H9 (cell line): ENCODE measurements around the gene UHRF1. TPM values are rescaled to one million over a fixed set of nuclear protein-coding genes. Genes with fewer than 3 reads are reported as not detected.

Experiments used
- DNase-seq: peaks from one replicate; pipeline ENCODE4 v3.0.0-alpha.2; 2017
- H2AFZ ChIP-seq: one replicate; pipeline ENCODE4 v1.6.1; 2013; ENCODE audit warnings: mild to moderate bottlenecking, low read length, control low read depth, moderate library complexity
- H2AK5ac ChIP-seq: 2 replicates; pipeline ENCODE4 v1.6.1; 2013; ENCODE audit warnings: low read length, control low read depth, mixed read lengths; ENCODE audit not compliant: insufficient read length
- H2BK120ac ChIP-seq: one replicate; pipeline ENCODE4 v1.6.1; 2013; ENCODE audit warnings: low read depth, mild to moderate bottlenecking, low read length, control low read depth, inconsistent platforms; ENCODE audit not compliant: poor library complexity, severe bottlenecking
- H2BK12ac ChIP-seq: 2 replicates; pipeline ENCODE4 v1.6.1; 2013; ENCODE audit warnings: low read length, control low read depth, mixed read lengths, low read depth; ENCODE audit not compliant: insufficient read length
- H2BK15ac ChIP-seq: 2 replicates; pipeline ENCODE4 v1.6.1; 2013; ENCODE audit warnings: low read depth, low read length, control low read depth
- H2BK20ac ChIP-seq: one replicate; pipeline ENCODE4 v1.6.1; 2013; ENCODE audit warnings: low read depth, mild to moderate bottlenecking, low read length, control low read depth, inconsistent platforms; ENCODE audit not compliant: poor library complexity, severe bottlenecking
- H2BK5ac ChIP-seq: 2 replicates; pipeline ENCODE4 v1.6.1; 2013; ENCODE audit warnings: low read length, control low read depth, mixed read lengths; ENCODE audit not compliant: insufficient read length
- H3K14ac ChIP-seq: 2 replicates; pipeline ENCODE4 v1.6.1; 2013; ENCODE audit warnings: low read length, control low read depth; ENCODE audit not compliant: insufficient read depth
- H3K18ac ChIP-seq: 2 replicates; pipeline ENCODE4 v1.6.1; 2013; ENCODE audit warnings: low read depth, mild to moderate bottlenecking, mixed read lengths, low read length, control low read depth; ENCODE audit not compliant: insufficient read length
- H3K23ac ChIP-seq: 2 replicates; pipeline ENCODE4 v1.6.1; 2013; ENCODE audit warnings: low read length, control low read depth, mixed read lengths, low read depth; ENCODE audit not compliant: insufficient read length
- H3K23me2 ChIP-seq: 2 replicates; pipeline ENCODE4 v1.6.1; 2013; ENCODE audit warnings: low read depth, mild to moderate bottlenecking, mixed read lengths, low read length, control low read depth; ENCODE audit not compliant: insufficient read length, poor library complexity, severe bottlenecking
- H3K27ac ChIP-seq: 2 replicates; pipeline ENCODE4 v1.5.1; 2013; ENCODE audit warnings: low read length, control low read depth, mixed read lengths, low read depth; ENCODE audit not compliant: insufficient read length
- H3K27me3 ChIP-seq: 2 replicates; pipeline ENCODE4 v1.6.1; 2013; ENCODE audit warnings: low read length, control low read depth, inconsistent platforms; ENCODE audit not compliant: insufficient read depth
- H3K4ac ChIP-seq: 2 replicates; pipeline ENCODE4 v1.6.1; 2013; ENCODE audit warnings: low read depth, mild to moderate bottlenecking, control low read depth, inconsistent platforms, low read length, moderate library complexity
- H3K4me1 ChIP-seq: 2 replicates; pipeline ENCODE4 v1.6.1; 2013; ENCODE audit warnings: low read length, control low read depth, inconsistent platforms; ENCODE audit not compliant: insufficient read depth
- H3K4me2 ChIP-seq: 2 replicates; pipeline ENCODE4 v1.6.1; 2013; ENCODE audit warnings: low read length, control low read depth, mixed read lengths; ENCODE audit not compliant: insufficient read length, insufficient read depth
- H3K56ac ChIP-seq: 2 replicates; pipeline ENCODE4 v1.6.1; 2013; ENCODE audit warnings: low read depth, mild to moderate bottlenecking, mixed read lengths, low read length, control low read depth; ENCODE audit not compliant: insufficient read length
- H3K79me1 ChIP-seq: 2 replicates; pipeline ENCODE4 v1.6.1; 2013; ENCODE audit warnings: low read depth, mild to moderate bottlenecking, moderate library complexity, low read length, control low read depth, inconsistent platforms; ENCODE audit not compliant: insufficient read depth, poor library complexity, severe bottlenecking
- H3K79me2 ChIP-seq: 2 replicates; pipeline ENCODE4 v1.6.1; 2013; ENCODE audit warnings: low read length, control low read depth, inconsistent platforms; ENCODE audit not compliant: insufficient read depth
- H3K9ac ChIP-seq: 2 replicates; pipeline ENCODE4 v1.6.1; 2013; ENCODE audit warnings: low read length, control low read depth, mixed read lengths; ENCODE audit not compliant: insufficient read length; ENCODE audit errors: extremely low read depth
- H3K9me3 ChIP-seq: one replicate; pipeline ENCODE4 v1.6.1; 2013; ENCODE audit warnings: low read depth, low read length, inconsistent platforms; ENCODE audit not compliant: control insufficient read depth
- H3T11ph ChIP-seq: one replicate; pipeline ENCODE4 v1.6.1; 2013; ENCODE audit warnings: mild to moderate bottlenecking, low read length, control low read depth, inconsistent platforms
- H4K20me1 ChIP-seq: one replicate; pipeline ENCODE4 v1.6.1; 2013; ENCODE audit not compliant: control insufficient read depth, insufficient read length, insufficient read depth
- H4K5ac ChIP-seq: 2 replicates; pipeline ENCODE4 v1.6.1; 2013; ENCODE audit warnings: low read depth, mild to moderate bottlenecking, mixed read lengths, low read length, control low read depth; ENCODE audit not compliant: insufficient read length
- H4K8ac ChIP-seq: replicated peaks from 2 replicates; pipeline ENCODE4 v1.6.1; 2013; ENCODE audit warnings: low read length, control low read depth, mixed read lengths, low read depth; ENCODE audit not compliant: insufficient read length
- H4K91ac ChIP-seq: 2 replicates; pipeline ENCODE4 v1.6.1; 2013; ENCODE audit warnings: low read depth, mild to moderate bottlenecking, moderate library complexity, mixed read lengths, low read length, control low read depth; ENCODE audit not compliant: insufficient read length
- H3K27ac Mint-ChIP-seq, 3 experiments: 2 replicates in 2 of 3; 3 replicates in 1 of 3; pipeline ENCODE4 v1.8.0; 2020 to 2021; ENCODE audit warnings: mixed read lengths in 3 of 3, mild to moderate bottlenecking in 1 of 3, moderate library complexity in 1 of 3
- H3K27me3 Mint-ChIP-seq: 2 replicates; pipeline ENCODE4 v1.8.0; 2021; ENCODE audit warnings: low read depth, mild to moderate bottlenecking, moderate library complexity, mixed read lengths
- H3K36me3 Mint-ChIP-seq, 3 experiments: 2 replicates in 2 of 3; 3 replicates in 1 of 3; pipeline ENCODE4 v1.8.0; 2020 to 2021; ENCODE audit warnings: low read depth in 3 of 3, mixed read lengths in 3 of 3; ENCODE audit not compliant: insufficient read depth in 1 of 3
- H3K4me1 Mint-ChIP-seq, 2 experiments: 2 replicates each; pipeline ENCODE4 v1.8.0; 2020; ENCODE audit warnings: mixed read lengths in 2 of 2
- H3K4me3 Mint-ChIP-seq, 2 experiments: 2 replicates in 1 of 2; 3 replicates in 1 of 2; pipeline ENCODE4 v1.8.0; 2020 to 2021; ENCODE audit warnings: mild to moderate bottlenecking in 2 of 2, mixed read lengths in 2 of 2, moderate library complexity in 1 of 2
- H3K9me3 Mint-ChIP-seq, 2 experiments: 2 replicates in 1 of 2; 3 replicates in 1 of 2; pipeline ENCODE4 v1.8.0; 2020; ENCODE audit warnings: mild to moderate bottlenecking in 2 of 2, mixed read lengths in 2 of 2, moderate library complexity in 1 of 2
- CTCF ChIP-seq: fragments of 200-600 bp; sonication (generic); conservative IDR thresholded peaks from 3 replicates; pipeline ENCODE4 v1.8.0; 2021; ENCODE audit warnings: antibody characterized with exemption, mild to moderate bottlenecking
- WGBS: extraction: QIAGEN DNeasy Blood & Tissue Kit; methylation state at CpG from one replicate; pipeline ENCODE4 v1.1.7; 2013; ENCODE audit warnings: missing lambda C conversion rate, low lambda C conversion rate, mixed read lengths; ENCODE audit not compliant: insufficient read length; ENCODE audit errors: extremely low coverage; 5-methylcytosine and 5-hydroxymethylcytosine counted together
- total RNA-seq: library from RNA; stranded (reverse); gene quantifications from 2 replicates; pipeline ENCODE4 v1.2.1, GENCODE V29; 2021

Gene UHRF1
- total RNA-seq, 1 experiment from 2014 or later, result 106 TPM

- Mint-ChIP-seq H3K9me3 (peaks cover 0 to 6% of the 10 kb centered on the region in 2 experiments; a peak in 1 of 5 replicates), H3K4me1 (peaks cover 8 to 12% of the 10 kb centered on the region in 2 experiments), H3K27ac (no peak overlapping the region), H3K4me3 (no peak overlapping the region), H3K36me3 (no peaks in the 10 kb centered on the region; a peak in 1 of 7 replicates), H3K27me3 (no peaks in the 10 kb centered on the region; the same call in 1 of the 2 replicates)
- no peak overlapping the region for H2BK12ac ChIP-seq
- DNase-seq, result peak; percentile 81
- no peaks in the 10 kb centered on the region for H3K9me3 ChIP-seq
- no peak overlapping the region for H2BK20ac ChIP-seq
- H4K20me1 ChIP-seq, result no peaks in the 10 kb centered on the region
- no peak overlapping the region for H2AFZ ChIP-seq
- H2BK15ac ChIP-seq, result no peak overlapping the region
- H4K5ac ChIP-seq, result no peak overlapping the region
- no peak overlapping the region for H4K8ac ChIP-seq
- no peaks in the 10 kb centered on the region; the same call in 1 of the 2 replicates for H3K79me2 ChIP-seq
- no peaks in the 10 kb centered on the region for H3K23me2 ChIP-seq
- H3K4ac ChIP-seq, result no peak overlapping the region
- H3K9ac ChIP-seq, result no peak overlapping the region
- no peak overlapping the region for H3T11ph ChIP-seq
- no peak overlapping the region for H3K23ac ChIP-seq
- WGBS, result no CpG with 5 or more reads among the region's 10 CpGs
- no peak overlapping the region for H3K27ac ChIP-seq
- no peak overlapping the region for H4K91ac ChIP-seq
- H3K79me1 ChIP-seq, result peaks cover 5% of the 10 kb centered on the region
- 0 out of 2 replicates have a peak, but pooled peaks cover 5% of the 10 kb centered on the region for H3K4me1 ChIP-seq
- H3K4me2 ChIP-seq, result no peak overlapping the region
- no peak for TF ChIP-seq CTCF
- no peak overlapping the region for H3K56ac ChIP-seq
- no peak overlapping the region for H2BK120ac ChIP-seq
- H3K27me3 ChIP-seq, result no peaks in the 10 kb centered on the region
- no peak overlapping the region for H2AK5ac ChIP-seq
- no peak overlapping the region for H3K18ac ChIP-seq
- H2BK5ac ChIP-seq, result no peak overlapping the region
- H3K14ac ChIP-seq, result no peak overlapping the region
Observed at GRCh38 chr19:4870025-4870700, 39.1 kb upstream of the UHRF1 start.
